SIG-M5 treated with dmso at 0.1 percent for 504 hours (cell line): Measurements from ENCODE around the gene PCTP.

Experiments
- DNase-seq: peaks from one replicate; lab custom pipeline; 2025; ENCODE audit not compliant: unreplicated experiment; lab: John Stamatoyannopoulos, UW

PCTP gene

GRCh38 chr17:55785181-55785580 is 34.3 kb downstream of the PCTP start:
- no peak for DNase-seq

- DNase-seq, result no peak
Observed at GRCh38 chr17:55793272-55793671, 42.4 kb downstream of the PCTP start.

- no peak for DNase-seq
Observed at GRCh38 chr17:55794725-55795482, 44.1 kb downstream of the PCTP start.

- DNase-seq, result no peak
Observed at GRCh38 chr17:55806745-55807495, 56.1 kb downstream of the PCTP start.

- no peak for DNase-seq
Observed at GRCh38 chr17:55811536-55811935, 60.7 kb downstream of the PCTP start.

- DNase-seq, result no peak
Observed at GRCh38 chr17:55812323-55812722, 61.5 kb downstream of the PCTP start.

- DNase-seq, result no peak
Observed at GRCh38 chr17:55813944-55814343, 63.1 kb downstream of the PCTP start.

- DNase-seq, result no peak
Observed at GRCh38 chr17:55814377-55814776, 63.5 kb downstream of the PCTP start.

- DNase-seq, result no peak
Observed at GRCh38 chr17:55816532-55817396, 65.9 kb downstream of the PCTP start.

- no peak for DNase-seq
Observed at GRCh38 chr17:55817397-55817709, 66.5 kb downstream of the PCTP start.

GRCh38 chr17:55818026-55818425 is 67.2 kb downstream of the PCTP start:
- no peak for DNase-seq

- DNase-seq, result no peak
Observed at GRCh38 chr17:55818451-55819375, 67.9 kb downstream of the PCTP start.

GRCh38 chr17:55820675-55821074 is 69.8 kb downstream of the PCTP start:
- DNase-seq, result no peak

- no peak for DNase-seq
Observed at GRCh38 chr17:55822028-55822427, 71.2 kb downstream of the PCTP start.

- no peak for DNase-seq
Observed at GRCh38 chr17:55825213-55825612, 74.4 kb downstream of the PCTP start.
